ENCODE results near the gene TBC1D8. TPM values are rescaled to one million over a fixed set of nuclear protein-coding genes. Genes with fewer than 3 reads are reported as not detected.

TBC1D8 gene
- total and polyA plus RNA-seq, 2 of the 13 experiments (the other 11 are each of a cell fraction or from before 2014, with no cell fraction given): 45.1 to 95.4 TPM

DNA sequence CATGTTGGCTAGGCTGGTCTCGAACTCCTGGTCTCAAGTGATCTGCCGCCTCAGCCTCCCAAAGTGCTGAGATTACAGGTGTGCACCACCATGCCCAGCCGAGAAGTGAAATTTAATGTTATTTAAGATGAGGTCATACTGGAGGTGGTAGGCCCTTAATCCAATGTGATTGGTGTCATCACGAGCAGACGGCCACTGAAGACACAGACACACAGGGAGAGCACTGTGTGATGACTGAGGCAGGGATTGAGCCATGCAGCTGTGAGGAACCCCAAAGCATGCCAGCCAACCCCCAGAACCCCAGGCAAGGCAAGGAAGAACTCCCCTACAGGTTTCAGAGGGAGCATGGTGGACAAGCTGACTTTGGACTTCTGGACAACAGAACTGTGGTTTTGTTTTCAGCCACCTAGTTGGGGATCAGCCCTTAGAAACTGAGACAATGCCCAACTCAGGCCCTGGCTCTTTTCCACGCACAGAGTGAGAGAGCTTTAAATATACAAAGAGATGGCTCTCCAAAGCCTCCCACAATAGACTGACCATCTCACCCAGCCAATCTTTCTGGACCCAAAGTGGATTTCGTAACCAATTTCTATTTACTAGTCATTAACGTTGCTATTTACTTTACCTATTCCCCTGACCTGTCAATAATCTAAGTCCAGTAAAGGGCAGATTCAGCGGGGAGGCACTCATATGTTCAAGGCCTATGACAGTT, 34.2 kb downstream of the TBC1D8 start (continued):
- TF ChIP-seq ZNF280D (CRISPR knock-in tag; IDR thresholded peaks at IDR 0.05) (0 out of 2 replicates have a peak, but pooled peaks have one; percentile 36), HNRNPLL (IDR thresholded peaks at IDR 0.05; ENCODE audit: low read depth, low read length, poor library complexity, severe bottlenecking) (no peak), ZNF598 (CRISPR knock-in tag; IDR thresholded peaks at IDR 0.05; ENCODE audit: borderline replicate concordance) (0 out of 2 replicates have a peak, but pooled peaks have one; percentile 21), ZEB1 (IDR thresholded peaks at IDR 0.05; ENCODE audit: insufficient replicate concordance, low read depth) (peak; percentile 90), TRIM24 (CRISPR knock-in tag; IDR thresholded peaks at IDR 0.05) (peak; percentile 91), KDM6A (CRISPR knock-in tag; IDR thresholded peaks at IDR 0.05; ENCODE audit: low read depth) (peak; percentile 96), ZBTB2 (CRISPR knock-in tag; IDR thresholded peaks at IDR 0.05; ENCODE audit: low read depth) (no peak; the same call in 1 of the 2 replicates), FOXO1 (CRISPR knock-in tag; IDR thresholded peaks at IDR 0.05) (peak; percentile 93), POLR2A (IDR thresholded peaks at IDR 0.05; ENCODE audit: insufficient read depth in 1 of 2, low read depth in 2 of 2, low read length in 2 of 2) (peak; percentile 49 to 65; a peak in 2 of 4 replicates), AHR (CRISPR knock-in tag; IDR thresholded peaks at IDR 0.05) (no peak), ZNF788 (CRISPR knock-in tag; IDR thresholded peaks at IDR 0.05; ENCODE audit: borderline replicate concordance) (peak; percentile 76; the same call in 1 of the 2 replicates), ZNF784 (CRISPR knock-in tag; IDR thresholded peaks at IDR 0.05; ENCODE audit: borderline replicate concordance) (peak; percentile 82; the same call in 1 of the 2 replicates), ZNF564 (CRISPR knock-in tag; IDR thresholded peaks at IDR 0.05) (peak; percentile 81; the same call in 1 of the 2 replicates), ZNF770 (CRISPR knock-in tag; IDR thresholded peaks at IDR 0.05) (peak; percentile 84), SPEN (CRISPR knock-in tag; IDR thresholded peaks at IDR 0.05; ENCODE audit: low read depth) (peak; percentile 65), FOXM1 (CRISPR knock-in tag; IDR thresholded peaks at IDR 0.05) (no peak)
- TF ChIP-seq, protein P1, sequence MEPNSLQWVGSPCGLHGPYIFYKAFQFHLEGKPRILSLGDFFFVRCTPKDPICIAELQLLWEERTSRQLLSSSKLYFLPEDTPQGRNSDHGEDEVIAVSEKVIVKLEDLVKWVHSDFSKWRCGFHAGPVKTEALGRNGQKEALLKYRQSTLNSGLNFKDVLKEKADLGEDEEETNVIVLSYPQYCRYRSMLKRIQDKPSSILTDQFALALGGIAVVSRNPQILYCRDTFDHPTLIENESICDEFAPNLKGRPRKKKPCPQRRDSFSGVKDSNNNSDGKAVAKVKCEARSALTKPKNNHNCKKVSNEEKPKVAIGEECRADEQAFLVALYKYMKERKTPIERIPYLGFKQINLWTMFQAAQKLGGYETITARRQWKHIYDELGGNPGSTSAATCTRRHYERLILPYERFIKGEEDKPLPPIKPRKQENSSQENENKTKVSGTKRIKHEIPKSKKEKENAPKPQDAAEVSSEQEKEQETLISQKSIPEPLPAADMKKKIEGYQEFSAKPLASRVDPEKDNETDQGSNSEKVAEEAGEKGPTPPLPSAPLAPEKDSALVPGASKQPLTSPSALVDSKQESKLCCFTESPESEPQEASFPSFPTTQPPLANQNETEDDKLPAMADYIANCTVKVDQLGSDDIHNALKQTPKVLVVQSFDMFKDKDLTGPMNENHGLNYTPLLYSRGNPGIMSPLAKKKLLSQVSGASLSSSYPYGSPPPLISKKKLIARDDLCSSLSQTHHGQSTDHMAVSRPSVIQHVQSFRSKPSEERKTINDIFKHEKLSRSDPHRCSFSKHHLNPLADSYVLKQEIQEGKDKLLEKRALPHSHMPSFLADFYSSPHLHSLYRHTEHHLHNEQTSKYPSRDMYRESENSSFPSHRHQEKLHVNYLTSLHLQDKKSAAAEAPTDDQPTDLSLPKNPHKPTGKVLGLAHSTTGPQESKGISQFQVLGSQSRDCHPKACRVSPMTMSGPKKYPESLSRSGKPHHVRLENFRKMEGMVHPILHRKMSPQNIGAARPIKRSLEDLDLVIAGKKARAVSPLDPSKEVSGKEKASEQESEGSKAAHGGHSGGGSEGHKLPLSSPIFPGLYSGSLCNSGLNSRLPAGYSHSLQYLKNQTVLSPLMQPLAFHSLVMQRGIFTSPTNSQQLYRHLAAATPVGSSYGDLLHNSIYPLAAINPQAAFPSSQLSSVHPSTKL (CRISPR knock-in tag; IDR thresholded peaks at IDR 0.05): peak; percentile 97

Measured in HepG2 (cell line).